Stimulated activated effector memory CD8-positive, alpha-beta T cell treated with anti-CD3 and anti-CD28 coated beads, Interleukin-12 subunit alpha, Interleukin-12 subunit beta, amount 100 ng/mL, for 72 hours (primary cell): Measurements from ENCODE around the gene NUDT21.
"Not testable (repeated sequence)": the region's sequence is repeated elsewhere in the genome, so short reads cannot be mapped to it uniquely, and the experiment has no call there.

Experiments
- ATAC-seq: fragments of 150-1000 bp; cut with Tn5 transposase; 2 replicates; pipeline ENCODE4 v1.10.0; 2021
- DNase-seq, 2 donors: peaks; one replicate each; pipeline ENCODE4 v3.0.0; 2021 to 2022; ENCODE audit warnings: low spot score in 2 of 2
- H3K27ac Mint-ChIP-seq: one replicate; pipeline ENCODE4 v1.8.0; 2022; ENCODE audit warnings: mild to moderate bottlenecking, mixed read lengths
- H3K36me3 Mint-ChIP-seq: one replicate; pipeline ENCODE4 v1.8.0; 2022; ENCODE audit warnings: mild to moderate bottlenecking, mixed read lengths
- H3K4me1 Mint-ChIP-seq: one replicate; pipeline ENCODE4 v1.8.0; 2022; ENCODE audit warnings: mixed read lengths
- H3K4me3 Mint-ChIP-seq: one replicate; pipeline ENCODE4 v1.8.0; 2022; ENCODE audit warnings: mild to moderate bottlenecking, mixed read lengths
- H3K9me3 Mint-ChIP-seq: one replicate; pipeline ENCODE4 v1.8.0; 2022; ENCODE audit warnings: mixed read lengths

NUDT21 gene

DNA sequence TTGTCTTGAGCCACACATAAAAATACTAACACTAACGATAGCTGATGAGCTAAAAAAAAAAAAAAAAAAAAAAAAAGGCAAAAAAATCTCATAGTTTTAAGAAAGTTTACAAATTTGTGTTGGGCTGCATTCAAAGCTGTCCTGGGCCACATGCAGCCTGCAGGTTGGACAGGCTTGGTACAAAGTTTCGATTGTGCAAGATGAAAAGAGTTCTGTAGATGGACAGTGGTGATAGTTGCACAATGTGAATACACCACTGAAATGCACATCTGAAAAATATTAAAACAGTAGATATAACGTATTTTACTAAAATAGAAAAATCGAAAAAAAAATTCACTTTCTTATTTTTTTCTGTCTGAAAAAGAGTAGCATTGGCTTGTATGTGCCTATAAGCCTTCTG lies 68.7 kb downstream of the NUDT21 start:
- ATAC-seq (no peak), DNase-seq (no peak)
- Mint-ChIP-seq H3K27ac (no peak overlapping the region), H3K36me3 (peaks cover 75% of the 10 kb centered on the region), H3K9me3 (peaks cover 16% of the 10 kb centered on the region), H3K4me3 (no peak overlapping the region), H3K4me1 (no peaks in the 10 kb centered on the region)

DNA sequence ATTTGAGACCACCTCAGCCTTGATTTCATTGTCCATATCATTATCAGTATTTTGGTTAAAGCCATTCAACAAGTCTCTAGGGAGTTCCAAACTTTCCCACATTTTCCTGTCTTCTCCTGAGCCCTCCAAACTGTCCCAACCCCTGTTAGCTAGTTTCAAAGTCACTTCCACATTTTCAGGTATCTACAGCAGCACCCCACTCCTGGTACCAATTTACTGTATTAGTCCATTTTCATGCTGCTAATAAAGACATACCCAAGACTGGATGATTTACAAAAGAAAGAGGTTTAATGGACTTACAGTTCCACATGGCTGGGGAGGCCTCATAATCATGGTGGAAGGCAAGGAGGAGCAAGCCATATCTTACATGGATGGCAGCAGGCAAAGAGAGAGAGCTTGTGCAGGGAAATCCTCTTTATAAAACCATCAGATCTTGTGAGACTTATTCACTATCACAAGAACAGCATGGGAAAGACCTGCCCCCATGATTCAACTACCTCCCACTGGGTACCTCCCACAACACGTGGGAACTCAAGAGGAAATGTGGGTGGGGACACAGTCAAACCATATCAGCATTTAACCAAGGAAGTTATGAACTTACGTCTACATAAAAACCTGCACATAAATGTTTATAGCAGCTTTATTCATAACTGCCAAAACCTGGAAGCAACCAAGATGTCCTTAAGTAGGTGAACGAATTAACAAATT lies 70.2 kb downstream of the NUDT21 start:
- H3K27ac Mint-ChIP-seq, H3K4me1 Mint-ChIP-seq, H3K4me3 Mint-ChIP-seq, DNase-seq, ATAC-seq: not testable (repeated sequence)
- Mint-ChIP-seq H3K9me3 (peaks cover 16% of the 10 kb centered on the region), H3K36me3 (peaks cover 72% of the 10 kb centered on the region)
